Measurements from ENCODE around the gene PPP1R18.
"Not testable (repeated sequence)": the region's sequence is repeated elsewhere in the genome, so short reads cannot be mapped to it uniquely, and the experiment has no call there.

PPP1R18 gene

DNA sequence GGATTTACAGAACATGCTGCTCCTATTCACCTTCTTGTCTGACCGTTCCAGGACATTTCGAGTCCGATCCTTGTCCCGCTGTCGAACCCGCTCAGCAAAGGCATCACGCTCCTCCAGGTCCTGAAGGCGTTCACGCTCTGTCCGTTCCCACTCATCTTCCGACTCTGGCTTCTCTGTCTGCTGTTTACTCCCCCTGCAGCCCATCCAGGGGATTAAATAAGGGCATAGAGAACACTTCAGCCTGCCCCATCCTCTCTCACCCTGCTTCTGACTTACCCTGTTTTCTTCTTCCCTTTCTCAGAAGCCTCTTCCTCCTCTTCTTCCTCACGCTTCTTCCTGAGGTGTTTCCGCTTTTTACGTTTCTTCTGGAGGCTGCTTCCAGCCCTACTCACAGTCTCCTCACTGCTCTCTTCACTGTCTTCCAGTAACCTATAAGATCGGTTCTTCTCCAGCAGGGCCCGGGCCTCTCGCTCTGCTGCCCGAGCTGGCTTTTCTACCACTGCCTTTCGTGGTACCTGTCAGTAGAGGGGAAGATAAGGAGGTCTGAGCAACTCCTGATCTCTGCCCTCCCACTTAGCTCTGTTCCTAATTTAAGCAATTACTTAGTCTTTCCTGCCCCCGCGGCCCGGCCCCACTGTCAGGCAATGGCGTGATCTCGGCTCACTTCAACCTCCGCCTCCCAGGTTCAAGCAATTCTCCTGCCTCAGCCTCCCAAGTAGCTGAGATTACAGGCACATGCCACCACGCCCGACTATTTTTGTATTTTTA is 15.5 kb downstream of the PPP1R18 start:
- no peak overlapping the region for H3K4me3 ChIP-seq (ENCODE audit: low read depth, low read length)
- DNase-seq: no peak

DNA sequence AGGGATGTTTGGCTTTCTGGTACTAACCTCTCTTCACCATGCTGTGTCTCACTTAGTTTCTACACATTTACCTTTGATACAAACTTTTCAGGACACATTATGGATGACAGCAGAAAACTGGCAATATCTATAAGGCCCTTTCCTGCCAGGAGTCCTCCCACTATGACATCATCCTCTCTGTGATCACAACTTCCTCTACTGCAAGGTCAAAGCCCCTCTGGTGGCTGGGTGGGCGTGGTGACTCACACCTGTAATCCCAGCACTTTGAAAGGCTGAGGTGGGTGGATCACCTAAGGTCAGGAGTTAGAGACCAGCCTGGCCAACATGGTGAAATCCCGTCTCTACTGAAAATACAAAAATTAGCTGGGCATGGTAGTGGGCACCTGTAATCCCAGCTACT is 20.1 kb downstream of the PPP1R18 start:
- H3K27ac ChIP-seq; H3K27me3 ChIP-seq (ENCODE audit: insufficient read depth, low read depth, severe bottlenecking); H3K4me3 ChIP-seq (ENCODE audit: low read depth, low read length); H3K9me3 ChIP-seq (ENCODE audit: severe bottlenecking); DNase-seq: not testable (repeated sequence)
- H3K36me3 ChIP-seq: peaks cover 93% of the 10 kb centered on the region

More for the DNA sequence above, 15.5 kb downstream of the PPP1R18 start:
- no peaks in the 10 kb centered on the region for H3K27me3 ChIP-seq (ENCODE audit: insufficient read depth, low read depth, severe bottlenecking)
- no peaks in the 10 kb centered on the region for H3K9me3 ChIP-seq (ENCODE audit: severe bottlenecking)
- TF ChIP-seq, protein P1, sequence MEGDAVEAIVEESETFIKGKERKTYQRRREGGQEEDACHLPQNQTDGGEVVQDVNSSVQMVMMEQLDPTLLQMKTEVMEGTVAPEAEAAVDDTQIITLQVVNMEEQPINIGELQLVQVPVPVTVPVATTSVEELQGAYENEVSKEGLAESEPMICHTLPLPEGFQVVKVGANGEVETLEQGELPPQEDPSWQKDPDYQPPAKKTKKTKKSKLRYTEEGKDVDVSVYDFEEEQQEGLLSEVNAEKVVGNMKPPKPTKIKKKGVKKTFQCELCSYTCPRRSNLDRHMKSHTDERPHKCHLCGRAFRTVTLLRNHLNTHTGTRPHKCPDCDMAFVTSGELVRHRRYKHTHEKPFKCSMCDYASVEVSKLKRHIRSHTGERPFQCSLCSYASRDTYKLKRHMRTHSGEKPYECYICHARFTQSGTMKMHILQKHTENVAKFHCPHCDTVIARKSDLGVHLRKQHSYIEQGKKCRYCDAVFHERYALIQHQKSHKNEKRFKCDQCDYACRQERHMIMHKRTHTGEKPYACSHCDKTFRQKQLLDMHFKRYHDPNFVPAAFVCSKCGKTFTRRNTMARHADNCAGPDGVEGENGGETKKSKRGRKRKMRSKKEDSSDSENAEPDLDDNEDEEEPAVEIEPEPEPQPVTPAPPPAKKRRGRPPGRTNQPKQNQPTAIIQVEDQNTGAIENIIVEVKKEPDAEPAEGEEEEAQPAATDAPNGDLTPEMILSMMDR (IDR thresholded peaks at IDR 0.05; ENCODE audit: low read depth, low read length): peak; percentile 43
- peaks cover 55% of the 10 kb centered on the region for H3K36me3 ChIP-seq
- no peak overlapping the region for H3K27ac ChIP-seq

DNA sequence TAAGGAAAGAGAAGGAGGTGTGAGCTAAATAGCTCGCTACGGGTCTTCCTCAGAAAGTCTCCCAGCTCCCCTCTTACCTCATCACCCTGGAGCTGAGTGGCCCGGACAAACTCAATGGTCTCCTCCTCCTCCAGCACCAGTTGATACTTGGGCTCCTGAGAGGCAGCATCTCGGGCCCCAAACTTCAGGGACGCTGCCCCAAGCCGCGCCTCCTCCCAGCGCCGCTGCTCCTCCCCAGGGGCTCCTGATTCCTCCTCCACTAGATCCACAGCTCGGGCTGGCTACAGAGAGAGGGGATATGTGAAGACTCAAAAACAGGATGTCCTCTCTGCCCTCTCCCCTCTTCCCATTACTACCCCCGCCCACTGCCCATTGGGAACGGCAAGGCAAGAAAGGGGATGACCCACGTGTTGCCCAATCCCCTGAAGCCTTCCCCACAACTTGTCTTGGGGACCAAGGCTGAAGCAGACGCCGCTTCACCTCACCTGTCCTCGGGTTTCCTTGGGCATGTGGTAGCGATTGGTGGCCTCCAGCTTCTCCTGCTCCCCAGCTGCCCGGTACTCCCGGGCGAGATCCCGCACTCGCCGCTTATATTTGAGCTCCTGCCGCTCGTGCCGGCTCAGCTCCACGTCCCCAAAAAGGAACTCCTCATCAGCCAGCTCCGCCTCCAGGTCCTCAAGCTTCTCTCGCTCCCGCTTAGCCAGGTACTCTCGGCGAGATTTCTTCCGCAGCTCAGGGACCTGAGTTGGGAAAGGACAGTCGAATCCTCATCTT is 21.3 kb downstream of the PPP1R18 start:
- peaks cover 95% of the 10 kb centered on the region for H3K36me3 ChIP-seq
- H3K4me3 ChIP-seq (ENCODE audit: low read depth, low read length): no peak overlapping the region
- no peak overlapping the region for H3K27ac ChIP-seq
- TF ChIP-seq, protein P1 (IDR thresholded peaks at IDR 0.05; ENCODE audit: low read depth, low read length): no peak
- DNase-seq: no peak
- no peaks in the 10 kb centered on the region for H3K9me3 ChIP-seq (ENCODE audit: severe bottlenecking)
- H3K27me3 ChIP-seq (ENCODE audit: insufficient read depth, low read depth, severe bottlenecking): no peaks in the 10 kb centered on the region

DNA sequence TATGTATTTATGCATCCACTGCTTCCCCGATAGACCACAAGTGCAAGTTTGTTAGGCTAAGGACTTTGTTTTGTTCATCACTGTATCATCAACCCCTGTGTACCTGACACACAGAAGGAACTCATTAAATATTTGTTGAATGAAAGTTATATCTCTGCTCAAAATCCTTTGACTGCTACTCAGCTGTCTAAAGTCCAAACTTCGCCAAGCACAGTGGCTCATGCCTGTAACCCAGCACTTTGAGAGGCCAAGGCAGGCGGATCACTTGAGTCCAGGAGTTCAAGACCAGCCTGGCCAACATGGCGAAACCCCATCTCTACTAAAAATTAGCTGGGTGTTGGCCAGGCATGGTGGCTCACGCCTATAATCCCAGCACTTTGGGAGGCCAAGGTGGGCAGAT is 28.5 kb downstream of the PPP1R18 start:
- H3K36me3 ChIP-seq: peaks cover 99% of the 10 kb centered on the region
- not testable (repeated sequence) for DNase-seq; H3K9me3 ChIP-seq (ENCODE audit: severe bottlenecking); H3K27me3 ChIP-seq (ENCODE audit: insufficient read depth, low read depth, severe bottlenecking); H3K27ac ChIP-seq; H3K4me3 ChIP-seq (ENCODE audit: low read depth, low read length)

DNA sequence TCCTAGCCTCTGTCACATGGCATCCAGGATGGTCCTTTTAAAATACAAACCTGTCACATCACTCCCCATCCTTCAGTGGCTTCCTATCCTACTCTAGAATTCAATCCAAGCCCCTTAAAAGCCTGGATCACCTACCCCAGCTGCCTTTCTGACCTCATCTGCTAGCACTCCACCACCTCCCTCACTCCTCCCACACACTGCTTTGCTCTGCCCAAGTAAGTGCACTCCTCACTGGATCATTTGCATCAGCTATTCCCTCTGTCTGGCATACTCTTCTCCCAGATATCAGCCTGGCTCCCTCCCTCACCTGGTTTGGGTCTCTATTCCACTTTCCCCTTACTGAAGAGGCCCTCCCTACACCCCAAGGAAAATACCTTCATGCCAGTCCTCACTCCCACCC is 29.0 kb downstream of the PPP1R18 start:
- TF ChIP-seq, protein P1 (IDR thresholded peaks at IDR 0.05; ENCODE audit: low read depth, low read length): no peak
- no peak for DNase-seq
- H3K27ac ChIP-seq: no peak overlapping the region
- H3K36me3 ChIP-seq: peaks cover 99% of the 10 kb centered on the region
- no peaks in the 10 kb centered on the region for H3K9me3 ChIP-seq (ENCODE audit: severe bottlenecking)
- H3K4me3 ChIP-seq (ENCODE audit: low read depth, low read length): no peak overlapping the region
- no peaks in the 10 kb centered on the region for H3K27me3 ChIP-seq (ENCODE audit: insufficient read depth, low read depth, severe bottlenecking)

DNA sequence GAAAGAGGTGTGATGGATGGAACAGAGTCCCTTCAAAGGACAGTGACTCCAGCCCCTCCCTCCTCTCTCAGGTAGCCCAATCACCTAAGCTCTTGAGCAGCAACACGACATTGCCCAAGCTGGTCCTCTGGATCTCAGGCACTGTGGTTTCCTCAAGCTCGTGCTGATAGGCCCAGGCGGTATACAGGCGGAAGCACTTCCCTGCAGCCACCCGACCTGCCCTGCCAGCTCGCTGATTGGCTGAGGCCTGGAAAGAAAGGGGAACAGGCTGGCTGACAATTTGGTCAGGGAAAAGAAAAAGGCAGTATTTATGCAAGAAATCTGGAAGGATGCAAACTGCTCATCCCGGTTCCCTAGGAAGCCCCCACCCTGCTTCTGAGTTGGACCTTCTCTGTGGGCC is 29.9 kb downstream of the PPP1R18 start:
- TF ChIP-seq, protein P1 (IDR thresholded peaks at IDR 0.05; ENCODE audit: low read depth, low read length): no peak
- no peak for DNase-seq
- Histone ChIP-seq H3K36me3 (peaks cover 99% of the 10 kb centered on the region), H3K27me3 (ENCODE audit: insufficient read depth, low read depth, severe bottlenecking) (no peaks in the 10 kb centered on the region), H3K4me3 (ENCODE audit: low read depth, low read length) (no peak overlapping the region), H3K27ac (no peak overlapping the region), H3K9me3 (ENCODE audit: severe bottlenecking) (no peaks in the 10 kb centered on the region)

Measured in WERI-Rb-1 (cell line).